ELF-1 (cell line): Measurements from ENCODE around the gene ATF7IP.

Experiments used
- DNase-seq: peaks from one replicate; pipeline ENCODE4 v3.0.0-alpha.2; 2016; ENCODE audit warnings: low read depth, low spot score

ATF7IP gene

DNA sequence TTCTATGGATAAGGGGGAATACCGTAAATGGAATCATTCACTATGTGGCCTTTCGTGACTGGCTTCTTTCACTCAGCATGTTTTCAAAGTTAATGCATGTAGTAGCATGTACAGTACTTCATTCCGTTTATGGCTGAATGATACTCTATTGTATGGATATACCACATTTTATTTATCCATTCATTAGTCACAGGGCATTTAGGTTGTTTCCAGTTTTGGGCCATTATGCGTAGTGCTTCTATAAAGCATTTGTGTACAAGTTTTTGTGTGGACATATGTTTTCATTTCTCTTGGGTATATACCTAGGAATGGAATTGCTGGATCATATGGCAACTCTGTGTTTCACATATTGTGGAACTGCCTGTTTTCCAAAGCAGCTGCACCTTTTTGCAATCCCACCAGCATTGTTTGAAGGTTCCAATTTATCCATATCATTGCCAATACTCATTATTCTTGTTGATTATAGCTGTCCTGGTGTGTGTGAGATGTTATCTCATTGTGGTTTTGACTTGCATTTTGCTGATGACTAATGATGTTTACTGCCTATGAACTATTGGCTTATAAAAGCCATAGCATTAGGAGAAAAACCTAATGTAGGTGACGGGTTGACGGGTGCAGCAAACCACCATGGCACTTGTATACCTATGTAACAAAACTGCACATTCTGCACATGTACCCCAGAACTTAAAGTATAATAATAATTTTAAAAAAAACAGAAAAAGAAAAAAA, 45.5 kb downstream of the ATF7IP start:
- DNase-seq = no peak

DNA sequence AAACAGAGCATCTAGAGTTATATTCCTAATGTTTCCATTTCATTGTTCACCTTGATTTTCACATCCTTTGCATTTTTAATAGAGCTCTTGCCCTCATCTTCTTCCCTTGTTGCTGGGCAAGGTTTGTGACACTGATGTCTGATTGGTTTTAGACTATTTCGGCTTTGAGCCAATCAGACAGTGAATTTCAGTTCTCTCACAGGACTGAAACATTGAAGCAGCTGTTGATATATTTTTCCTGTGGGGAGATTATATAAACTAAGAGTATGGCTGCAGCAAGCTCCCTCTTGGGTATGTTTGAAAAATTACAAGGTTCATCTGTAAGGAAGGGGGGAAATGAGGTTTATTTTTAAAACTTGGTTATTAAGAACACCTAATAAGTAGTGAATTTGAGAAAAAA, 51.2 kb downstream of the ATF7IP start:
- peak; percentile 27 for DNase-seq

- DNase-seq = peak; percentile 79
Measured at GRCh38 chr12:14417715-14418114, 52.2 kb downstream of the ATF7IP start.

DNA sequence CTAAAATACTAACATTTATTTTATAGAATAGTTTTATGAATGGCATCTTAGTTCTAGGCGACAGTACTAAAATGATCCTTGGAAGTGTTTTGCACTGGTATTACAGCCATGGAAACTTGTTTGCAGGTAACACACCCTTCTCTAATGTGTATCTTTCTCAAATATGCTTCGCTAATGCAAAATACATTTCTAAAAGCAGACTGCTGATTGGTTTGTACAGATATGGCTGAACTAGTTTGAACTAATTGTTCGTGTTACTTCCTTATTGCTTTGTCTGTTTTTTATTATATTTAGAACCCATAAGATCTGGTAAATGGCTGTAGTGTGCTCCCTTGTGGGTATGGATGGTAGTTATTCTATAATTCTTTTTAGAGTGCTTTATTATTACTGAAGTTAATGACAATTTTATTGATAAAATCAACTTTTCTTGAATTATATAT, 53.0 kb downstream of the ATF7IP start:
- no peak for DNase-seq

DNA sequence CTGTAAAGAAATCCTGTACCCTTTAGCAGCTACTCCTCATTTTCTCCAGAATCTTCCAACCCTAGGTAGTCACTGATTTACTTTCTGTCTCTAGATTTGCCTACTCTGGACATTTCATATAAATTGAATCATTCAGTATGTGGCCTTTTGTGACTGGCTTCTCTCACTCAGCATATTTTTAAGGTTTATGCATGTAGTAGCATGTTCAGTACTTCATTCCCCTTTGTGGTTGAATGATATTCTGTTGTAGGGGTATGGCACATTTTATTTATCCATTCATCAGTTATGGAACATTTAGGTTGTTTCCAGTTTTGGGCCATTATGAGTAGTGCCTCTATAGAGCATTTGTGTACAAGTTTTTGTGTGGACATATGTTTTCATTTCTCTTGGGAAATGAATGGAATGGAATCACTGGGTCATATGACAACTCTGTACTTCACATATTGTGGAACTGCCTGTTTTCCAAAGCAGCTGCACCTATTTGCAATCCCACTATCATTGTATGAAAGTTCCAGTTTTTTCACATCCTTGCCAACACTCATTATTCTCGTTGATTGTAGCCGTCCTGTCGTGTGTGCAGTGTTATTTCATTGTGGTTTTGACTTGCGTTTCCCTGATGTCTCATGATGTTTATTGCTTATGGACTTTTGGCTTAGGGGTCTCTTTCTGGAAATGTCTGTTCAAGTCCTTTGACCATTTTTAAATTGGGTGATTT, 57.2 kb downstream of the ATF7IP start:
- DNase-seq = no peak

DNA sequence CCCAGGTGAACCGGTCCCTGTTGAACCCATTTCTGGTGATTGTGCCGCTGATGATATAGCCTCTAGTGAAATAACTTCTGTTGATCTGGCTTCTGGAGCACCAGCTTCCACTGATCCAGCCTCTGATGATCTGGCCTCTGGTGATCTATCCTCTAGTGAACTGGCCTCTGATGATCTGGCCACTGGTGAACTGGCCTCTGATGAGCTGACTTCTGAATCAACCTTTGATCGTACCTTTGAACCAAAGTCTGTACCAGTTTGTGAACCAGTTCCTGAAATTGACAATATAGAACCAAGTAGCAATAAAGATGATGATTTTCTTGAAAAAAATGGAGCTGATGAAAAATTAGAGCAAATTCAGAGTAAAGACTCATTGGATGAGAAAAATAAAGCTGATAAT, 59.1 kb downstream of the ATF7IP start:
- DNase-seq = no peak

DNA sequence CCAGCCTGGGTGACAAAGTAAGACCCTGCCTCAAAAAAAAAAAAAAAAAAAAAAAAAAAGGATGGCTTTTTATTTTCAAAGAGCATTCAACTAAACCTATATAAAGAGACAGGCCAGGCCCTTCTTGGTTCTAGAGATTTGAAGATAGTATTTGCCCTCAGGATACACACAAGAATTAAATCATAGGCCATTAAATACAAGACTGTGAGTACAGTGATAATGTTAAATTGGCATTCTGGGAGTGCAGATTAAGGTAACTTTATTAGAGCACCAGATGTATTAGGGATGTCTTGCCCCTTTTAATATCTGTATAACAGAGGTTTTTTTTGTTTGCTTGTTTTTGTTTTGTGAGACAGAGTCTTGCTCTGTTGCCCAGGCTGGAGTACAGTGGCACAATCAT, 61.3 kb downstream of the ATF7IP start:
- DNase-seq = no peak

DNA sequence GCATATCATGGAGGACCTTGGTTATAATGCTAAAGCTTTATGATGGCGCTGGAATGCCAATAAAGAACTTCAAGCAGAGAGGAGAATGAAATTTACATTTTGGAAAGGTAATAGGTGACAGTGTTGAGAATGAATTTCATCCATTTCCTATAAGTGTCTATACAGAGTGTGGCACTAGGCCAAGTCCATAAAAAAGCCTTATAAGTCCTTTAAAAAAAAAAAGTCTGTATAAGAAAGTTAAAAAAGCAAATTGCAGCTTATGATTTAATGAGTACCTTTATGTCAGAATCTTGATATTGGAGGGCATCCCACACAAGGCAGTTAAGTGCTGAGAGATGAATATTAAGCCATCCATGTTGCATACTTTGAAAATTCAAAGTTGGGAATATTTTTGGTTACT, 62.4 kb downstream of the ATF7IP start:
- DNase-seq = no peak

GRCh38 chr12:14430394-14430986, 65.0 kb downstream of the ATF7IP start:
- no peak for DNase-seq

DNA sequence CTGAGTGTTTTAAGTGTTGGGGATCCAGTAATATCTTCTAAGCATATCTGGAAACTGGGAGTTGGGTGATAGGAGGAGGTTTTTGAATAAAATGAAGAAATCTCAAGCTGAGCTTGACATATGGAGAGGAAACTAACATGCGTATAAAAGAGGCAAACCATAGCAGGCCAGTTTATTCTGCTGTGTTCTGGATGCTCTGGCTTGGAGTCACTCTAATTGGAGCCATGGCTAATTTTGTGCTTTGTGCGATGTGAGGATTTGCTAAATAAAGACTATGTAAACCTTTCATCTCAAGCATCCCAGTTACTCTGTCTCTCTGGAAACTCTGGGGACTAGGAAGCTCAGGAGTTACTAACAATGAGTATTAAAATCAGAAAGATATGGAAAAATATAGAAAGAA, 66.5 kb downstream of the ATF7IP start:
- no peak for DNase-seq

- no peak for DNase-seq
Measured at GRCh38 chr12:14435627-14436026, 70.1 kb downstream of the ATF7IP start.

DNA sequence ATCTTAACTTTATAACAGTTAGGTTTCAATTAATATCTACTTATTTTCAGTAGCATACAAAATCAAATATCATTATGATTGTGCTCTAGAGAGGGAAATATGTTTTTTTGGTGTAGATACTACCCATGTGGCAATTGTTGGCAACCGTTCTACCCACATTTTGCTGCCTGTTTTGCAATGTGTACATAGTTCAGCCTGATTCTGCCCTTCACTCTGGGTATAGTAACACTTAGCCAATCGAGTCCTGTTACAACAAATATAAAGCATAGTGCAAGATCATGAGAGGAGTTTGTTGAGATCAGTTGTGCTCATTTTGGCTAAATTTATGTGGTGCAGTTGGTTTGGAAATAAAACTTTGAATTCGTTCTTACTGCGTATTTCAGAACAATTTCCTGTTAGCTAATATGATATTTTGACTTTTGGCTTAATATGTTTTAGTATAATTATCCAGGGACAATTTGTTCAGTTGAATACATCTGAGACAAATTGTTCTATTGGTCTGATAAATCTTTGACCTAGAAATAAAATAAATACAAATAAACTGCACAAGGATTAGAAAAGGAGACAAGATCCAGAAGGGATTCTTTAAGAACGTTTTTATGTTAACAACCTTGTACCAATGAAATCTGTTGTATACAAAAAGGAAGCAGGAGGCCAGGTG, 76.9 kb downstream of the ATF7IP start:
- DNase-seq = no peak

DNA sequence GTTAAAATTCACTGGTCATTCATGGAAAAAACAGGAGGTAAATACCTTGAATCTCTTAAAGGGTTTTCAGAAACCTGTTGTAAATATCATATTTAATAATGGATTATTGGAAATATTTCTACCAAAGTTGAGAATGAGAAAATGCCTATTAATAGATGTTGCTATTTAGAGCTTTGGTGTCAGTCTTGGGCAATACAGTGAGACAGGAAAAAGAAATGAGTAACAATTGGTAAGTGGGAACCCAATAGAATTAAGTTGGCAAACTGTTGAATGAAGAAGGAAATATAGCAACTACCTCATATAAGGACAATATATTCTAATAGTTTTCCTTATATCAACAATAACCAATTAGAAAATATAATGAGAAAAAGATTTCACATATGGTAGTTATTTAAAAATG, 78.0 kb downstream of the ATF7IP start:
- DNase-seq = no peak

GRCh38 chr12:14450479-14450878, 85.0 kb downstream of the ATF7IP start:
- DNase-seq = no peak

- DNase-seq = no peak
Measured at GRCh38 chr12:14452336-14452735, 86.9 kb downstream of the ATF7IP start.

DNA sequence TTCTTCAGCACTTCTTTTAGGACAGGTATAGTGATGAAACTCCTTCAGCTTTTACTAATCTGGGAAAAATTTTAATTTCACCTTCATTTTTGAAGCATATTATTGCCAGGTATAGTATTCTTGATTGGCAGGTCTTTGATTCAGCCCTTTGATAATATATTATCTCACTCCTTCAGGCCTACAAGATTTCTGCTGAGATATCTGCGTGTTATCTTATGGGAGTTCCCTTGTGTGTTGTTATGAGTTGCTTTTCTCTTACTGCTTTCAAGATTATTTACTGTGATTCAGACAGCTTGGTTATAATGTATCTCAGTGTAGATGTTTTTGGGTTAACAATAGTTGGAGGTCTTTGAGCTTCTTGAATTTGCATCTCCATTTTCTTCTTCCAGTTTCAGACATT, 87.4 kb downstream of the ATF7IP start:
- no peak for DNase-seq

DNA sequence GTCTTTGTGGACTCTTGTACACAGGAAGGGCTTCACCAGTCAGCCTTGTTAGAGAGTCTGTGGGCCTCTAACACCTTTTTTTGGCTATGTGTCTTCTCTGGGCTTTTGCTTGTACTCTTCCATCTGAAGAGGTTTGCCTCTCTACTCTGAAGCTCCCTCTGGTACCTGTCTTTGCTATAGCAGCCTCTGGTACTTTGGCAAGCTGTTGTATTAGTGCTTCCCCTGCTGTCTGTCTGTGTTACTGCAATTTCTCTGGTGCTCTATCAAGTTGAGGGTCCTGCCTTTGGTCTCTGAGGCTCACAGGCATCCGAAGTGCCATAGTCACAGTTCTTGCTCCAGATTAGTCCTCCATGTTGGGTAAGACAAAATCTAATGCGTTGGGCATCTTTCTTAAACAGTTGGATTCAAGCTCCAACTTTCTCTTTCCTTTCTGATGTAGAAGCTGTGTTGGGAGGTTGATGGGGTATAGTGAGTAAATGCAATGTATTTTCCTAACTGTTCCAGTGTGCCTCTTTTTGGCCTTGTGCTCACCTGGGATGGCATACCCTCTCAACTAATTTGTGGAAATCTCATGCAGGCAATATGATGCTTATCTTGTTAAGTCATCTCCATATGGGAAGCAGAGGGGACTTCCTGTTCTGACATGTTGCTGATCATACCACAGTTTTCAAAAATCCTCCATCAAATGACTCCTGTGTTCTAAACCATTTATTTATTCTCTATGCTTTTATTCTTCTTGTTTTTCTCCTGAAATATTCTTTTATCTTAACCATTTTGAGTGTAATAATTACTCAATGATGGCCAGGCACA, 88.8 kb downstream of the ATF7IP start:
- peak; percentile 82 for DNase-seq

DNA sequence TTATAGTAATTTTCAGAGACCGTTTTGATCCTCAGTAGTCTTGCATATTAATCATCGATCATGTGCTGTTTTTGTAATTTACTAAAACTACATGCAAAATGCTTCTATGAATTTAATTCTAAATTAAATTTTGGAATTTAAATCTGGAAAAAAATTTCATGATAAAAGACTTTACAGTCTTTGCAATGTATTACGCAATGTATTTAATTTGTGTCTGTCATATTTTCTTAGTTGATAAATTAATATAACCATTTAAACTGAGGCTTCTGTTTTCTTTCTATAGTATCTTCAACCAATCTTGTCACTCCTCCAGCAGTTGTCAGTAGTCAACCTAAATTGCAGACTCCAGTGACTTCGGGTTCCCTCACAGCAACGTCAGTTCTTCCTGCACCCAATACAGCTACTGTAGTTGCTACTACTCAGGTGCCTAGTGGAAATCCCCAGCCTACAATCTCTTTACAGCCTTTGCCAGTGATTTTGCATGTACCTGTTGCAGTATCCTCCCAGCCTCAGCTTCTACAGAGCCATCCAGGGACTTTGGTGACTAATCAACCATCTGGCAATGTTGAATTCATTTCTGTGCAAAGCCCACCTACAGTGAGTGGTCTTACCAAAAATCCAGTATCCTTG, 94.8 kb downstream of the ATF7IP start:
- DNase-seq = no peak

GRCh38 chr12:14471497-14471896, 106.0 kb downstream of the ATF7IP start:
- DNase-seq = no peak

DNA sequence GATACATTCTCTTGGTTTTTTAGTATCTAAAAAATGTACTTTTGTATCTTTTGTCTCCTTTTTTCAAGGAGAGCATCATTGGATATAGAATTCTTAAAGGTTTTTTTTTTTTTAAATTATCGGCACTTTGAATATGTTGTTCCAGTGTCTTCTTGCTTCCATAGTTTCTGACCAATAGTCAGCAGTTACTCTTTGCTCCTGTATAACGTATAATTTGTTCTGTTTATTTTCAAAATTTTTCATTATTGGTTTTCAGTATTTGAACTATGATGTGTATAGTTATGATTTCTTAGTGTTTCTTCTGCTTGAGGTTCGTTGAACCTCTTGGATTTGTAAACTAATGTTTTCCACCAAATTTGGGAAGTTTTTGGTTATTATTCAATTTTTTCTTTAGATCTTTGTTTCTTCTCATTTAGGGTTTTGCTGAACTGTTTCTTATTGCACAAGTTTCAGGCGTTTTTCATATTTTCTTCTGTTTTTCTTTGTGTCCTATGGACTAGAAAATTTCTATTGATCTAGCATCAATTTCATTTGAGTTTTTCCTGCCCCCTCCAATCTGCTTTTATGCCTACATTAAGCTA, 108.3 kb downstream of the ATF7IP start:
- DNase-seq = no peak

DNA sequence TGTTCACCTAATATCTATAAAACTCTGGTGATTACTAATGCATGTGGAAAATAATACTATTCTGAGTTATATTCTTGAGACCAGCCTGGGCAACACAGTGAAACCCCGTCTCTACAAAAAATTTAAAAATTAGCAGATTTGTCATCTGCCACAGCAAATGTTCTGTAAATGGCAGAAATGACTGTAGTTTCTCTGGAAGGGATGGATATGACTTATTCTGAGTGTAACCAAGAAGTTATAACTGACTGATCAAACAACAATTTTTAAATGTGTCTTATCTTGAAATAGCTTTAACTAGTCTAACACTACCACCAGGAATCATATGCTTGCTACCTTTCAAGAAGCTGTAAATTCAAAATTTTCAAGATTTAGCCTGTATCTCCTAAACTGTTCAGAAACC, 113.5 kb downstream of the ATF7IP start:
- DNase-seq = no peak
